GM12878 (cell line): ENCODE measurements around the gene ARHGEF17. TPM values are rescaled to one million over a fixed set of nuclear protein-coding genes. Genes with fewer than 3 reads are reported as not detected.

ENCODE experiments used
- BMI1 ChIP-seq: fragments of 450-650 bp; IDR thresholded peaks from 2 replicates; pipeline ENCODE4 v1.6.1; 2016; ENCODE audit warnings: mild to moderate bottlenecking, moderate library complexity, borderline replicate concordance
- CTCF ChIP-seq, 3 experiments: IDR thresholded peaks in 2 of 3; conservative IDR thresholded peaks in 1 of 3; 2 replicates each; pipeline ENCODE4 v1.5.1; 2011; ENCODE audit warnings: low read depth in 3 of 3, low read length in 3 of 3, mild to moderate bottlenecking in 3 of 3, control low read depth in 2 of 3, moderate library complexity in 2 of 3, inconsistent platforms in 1 of 3, mixed read lengths in 1 of 3; ENCODE audit not compliant: control insufficient read depth in 2 of 3, insufficient read depth in 1 of 3; ENCODE audit errors: extremely low read depth in 1 of 3
- EGR1 ChIP-seq, 2 experiments: IDR thresholded peaks; 1 replicate in 1 of 2; 2 replicates in 1 of 2; pipeline ENCODE4 v1.6.1; 2011 to 2012; ENCODE audit warnings: low read depth in 2 of 2, low read length in 2 of 2, borderline replicate concordance in 1 of 2, mild to moderate bottlenecking in 1 of 2, moderate library complexity in 1 of 2
- IRF3 ChIP-seq: fragments of 450-650 bp; IDR thresholded peaks from 2 replicates; pipeline ENCODE4 v1.6.1; 2014; ENCODE audit warnings: mild to moderate bottlenecking
- MEF2B ChIP-seq: fragments of 450-650 bp; IDR thresholded peaks from 2 replicates; pipeline ENCODE4 v1.6.1; 2018; ENCODE audit warnings: mild to moderate bottlenecking, moderate library complexity; ENCODE audit not compliant: partially characterized antibody, poor library complexity, severe bottlenecking
- MTA3 ChIP-seq: IDR thresholded peaks from 2 replicates; pipeline ENCODE4 v1.6.1; 2012; ENCODE audit warnings: low read length, inconsistent platforms, borderline replicate concordance
- RAD21 ChIP-seq: IDR thresholded peaks from 2 replicates; pipeline ENCODE4 v1.6.1; 2011; ENCODE audit warnings: mild to moderate bottlenecking, low read depth, low read length, moderate library complexity; ENCODE audit not compliant: insufficient read depth
- SMAD1 ChIP-seq: fragments of 450-650 bp; IDR thresholded peaks from 2 replicates; pipeline ENCODE4 v1.6.1; 2018; ENCODE audit warnings: mild to moderate bottlenecking, low read depth; ENCODE audit not compliant: partially characterized antibody
- SMARCA5 ChIP-seq: fragments of 450-650 bp; IDR thresholded peaks from 2 replicates; pipeline ENCODE4 v1.6.1; 2017; ENCODE audit warnings: mild to moderate bottlenecking
- SMC3 ChIP-seq: IDR thresholded peaks from 2 replicates; pipeline ENCODE4 v1.6.1; 2011; ENCODE audit warnings: low read length, improper control_type of control experiment, borderline replicate concordance
- SREBF1 ChIP-seq: IDR thresholded peaks from 2 replicates; pipeline ENCODE4 v1.6.1; 2012; ENCODE audit warnings: mild to moderate bottlenecking, low read length
- YY1 ChIP-seq: IDR thresholded peaks from 2 replicates; pipeline ENCODE4 v1.6.1; 2011; ENCODE audit warnings: low read depth, mild to moderate bottlenecking, low read length
- ZBED1 ChIP-seq: IDR thresholded peaks from 2 replicates; pipeline ENCODE4 v1.6.1; 2016; ENCODE audit warnings: borderline replicate concordance
- ZNF274 ChIP-seq: IDR thresholded peaks from one replicate; pipeline ENCODE4 v1.8.0; 2011; ENCODE audit not compliant: insufficient read length, insufficient read depth
- ZNF384 ChIP-seq: IDR thresholded peaks from 2 replicates; pipeline ENCODE4 v1.6.1; 2012; ENCODE audit warnings: low read depth, mild to moderate bottlenecking, low read length, improper control_type of control experiment, borderline replicate concordance
- polyA plus RNA-seq, 11 experiments: library from polyadenylated mRNA; depleted of rRNA in 4 of 11; unstranded in 6 of 11; stranded (reverse) in 5 of 11; fragments of >200 nt; fragmentation: Nextera tagmentation in 4 of 11; fragmentation: Illumina TruSeq in 1 of 11; extraction: Ambion mirVana in 4 of 11; extraction: Trizol in 1 of 11; gene quantifications; 1 replicate in 1 of 11; 2 replicates in 10 of 11; pipeline versions ENCODE4 v1.2.1 to v1.2.3, GENCODE V29; 2011 to 2016; ENCODE audit warnings: inconsistent platforms in 2 of 11, missing spikeins in 2 of 11, low read depth in 1 of 11
- total RNA-seq, 4 experiments: library from RNA; depleted of rRNA in 3 of 4; stranded (reverse); fragments of >200 nt in 3 of 4; fragmentation: Illumina TruSeq in 1 of 4; extraction: Trizol in 1 of 4; gene quantifications; 2 replicates each; pipeline versions ENCODE4 v1.2.1 to v1.2.3, GENCODE V29; 2013 to 2021
- TF ChIP-seq, protein P1 (sequence below): fragments of 450-650 bp; formaldehyde crosslinking; IDR thresholded peaks from 2 replicates; pipeline ENCODE4 v1.4.0; 2022; ENCODE audit warnings: mild to moderate bottlenecking, moderate library complexity
- TF ChIP-seq, protein P2 (sequence below): fragments of 150-350 bp; IDR thresholded peaks from 2 replicates; pipeline ENCODE4 v1.6.1; 2016; ENCODE audit warnings: low read depth, low read length
- TF ChIP-seq, protein P3 (sequence below): fragments of 450-650 bp; IDR thresholded peaks from 2 replicates; pipeline ENCODE4 v1.6.1; 2017; ENCODE audit warnings: borderline replicate concordance

ARHGEF17 gene
- total and polyA plus RNA-seq, 10 of the 15 experiments (the other 5 are each of a cell fraction or from before 2014, with no cell fraction given), result 0.15 to 11.0 (median 1.7) TPM

- TF ChIP-seq BMI1 (no peak), CTCF (IDR thresholded peaks at IDR 0.05 in 2 of 3, conservative IDR thresholded peaks at IDR 0.05 in 1 of 3; ENCODE audit: control insufficient read depth in 2 of 3, extremely low read depth in 1 of 3, insufficient read depth in 1 of 3, low read depth in 3 of 3, low read length in 3 of 3) (peak; percentile 94 to 99 (median 97)), MTA3 (no peak), ZNF384 (peak; percentile 84), MEF2B (no peak), SMAD1 (no peak), RAD21 (peak; percentile 96), YY1 (peak; percentile 64), SREBF1 (no peak), SMARCA5 (0 out of 2 replicates have a peak, but pooled peaks have one; percentile 30), IRF3 (no peak), SMC3 (peak; percentile 94), ZBED1 (no peak), EGR1 (IDR thresholded peaks at IDR 0.05; ENCODE audit: borderline replicate concordance in 1 of 2, low read depth in 2 of 2, low read length in 2 of 2) (no peak), ZNF274 (no peak)
- TF ChIP-seq, protein P1, sequence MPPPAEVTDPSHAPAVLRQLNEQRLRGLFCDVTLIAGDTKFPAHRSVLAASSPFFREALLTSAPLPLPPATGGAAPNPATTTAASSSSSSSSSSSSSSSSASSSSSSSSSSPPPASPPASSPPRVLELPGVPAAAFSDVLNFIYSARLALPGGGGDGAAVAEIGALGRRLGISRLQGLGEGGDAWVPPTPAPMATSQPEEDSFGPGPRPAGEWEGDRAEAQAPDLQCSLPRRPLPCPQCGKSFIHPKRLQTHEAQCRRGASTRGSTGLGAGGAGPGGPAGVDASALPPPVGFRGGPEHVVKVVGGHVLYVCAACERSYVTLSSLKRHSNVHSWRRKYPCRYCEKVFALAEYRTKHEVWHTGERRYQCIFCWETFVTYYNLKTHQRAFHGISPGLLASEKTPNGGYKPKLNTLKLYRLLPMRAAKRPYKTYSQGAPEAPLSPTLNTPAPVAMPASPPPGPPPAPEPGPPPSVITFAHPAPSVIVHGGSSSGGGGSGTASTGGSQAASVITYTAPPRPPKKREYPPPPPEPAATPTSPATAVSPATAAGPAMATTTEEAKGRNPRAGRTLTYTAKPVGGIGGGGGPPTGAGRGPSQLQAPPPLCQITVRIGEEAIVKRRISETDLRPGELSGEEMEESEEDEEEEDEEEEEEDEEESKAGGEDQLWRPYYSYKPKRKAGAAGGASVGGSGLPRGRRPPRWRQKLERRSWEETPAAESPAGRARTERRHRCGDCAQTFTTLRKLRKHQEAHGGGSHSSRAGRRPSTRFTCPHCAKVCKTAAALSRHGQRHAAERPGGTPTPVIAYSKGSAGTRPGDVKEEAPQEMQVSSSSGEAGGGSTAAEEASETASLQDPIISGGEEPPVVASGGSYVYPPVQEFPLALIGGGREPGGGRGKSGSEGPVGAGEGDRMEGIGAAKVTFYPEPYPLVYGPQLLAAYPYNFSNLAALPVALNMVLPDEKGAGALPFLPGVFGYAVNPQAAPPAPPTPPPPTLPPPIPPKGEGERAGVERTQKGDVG (CRISPR knock-in tag), result no peak
- TF ChIP-seq, protein P2, sequence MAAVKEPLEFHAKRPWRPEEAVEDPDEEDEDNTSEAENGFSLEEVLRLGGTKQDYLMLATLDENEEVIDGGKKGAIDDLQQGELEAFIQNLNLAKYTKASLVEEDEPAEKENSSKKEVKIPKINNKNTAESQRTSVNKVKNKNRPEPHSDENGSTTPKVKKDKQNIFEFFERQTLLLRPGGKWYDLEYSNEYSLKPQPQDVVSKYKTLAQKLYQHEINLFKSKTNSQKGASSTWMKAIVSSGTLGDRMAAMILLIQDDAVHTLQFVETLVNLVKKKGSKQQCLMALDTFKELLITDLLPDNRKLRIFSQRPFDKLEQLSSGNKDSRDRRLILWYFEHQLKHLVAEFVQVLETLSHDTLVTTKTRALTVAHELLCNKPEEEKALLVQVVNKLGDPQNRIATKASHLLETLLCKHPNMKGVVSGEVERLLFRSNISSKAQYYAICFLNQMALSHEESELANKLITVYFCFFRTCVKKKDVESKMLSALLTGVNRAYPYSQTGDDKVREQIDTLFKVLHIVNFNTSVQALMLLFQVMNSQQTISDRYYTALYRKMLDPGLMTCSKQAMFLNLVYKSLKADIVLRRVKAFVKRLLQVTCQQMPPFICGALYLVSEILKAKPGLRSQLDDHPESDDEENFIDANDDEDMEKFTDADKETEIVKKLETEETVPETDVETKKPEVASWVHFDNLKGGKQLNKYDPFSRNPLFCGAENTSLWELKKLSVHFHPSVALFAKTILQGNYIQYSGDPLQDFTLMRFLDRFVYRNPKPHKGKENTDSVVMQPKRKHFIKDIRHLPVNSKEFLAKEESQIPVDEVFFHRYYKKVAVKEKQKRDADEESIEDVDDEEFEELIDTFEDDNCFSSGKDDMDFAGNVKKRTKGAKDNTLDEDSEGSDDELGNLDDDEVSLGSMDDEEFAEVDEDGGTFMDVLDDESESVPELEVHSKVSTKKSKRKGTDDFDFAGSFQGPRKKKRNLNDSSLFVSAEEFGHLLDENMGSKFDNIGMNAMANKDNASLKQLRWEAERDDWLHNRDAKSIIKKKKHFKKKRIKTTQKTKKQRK, result no peak
- TF ChIP-seq, protein P3, sequence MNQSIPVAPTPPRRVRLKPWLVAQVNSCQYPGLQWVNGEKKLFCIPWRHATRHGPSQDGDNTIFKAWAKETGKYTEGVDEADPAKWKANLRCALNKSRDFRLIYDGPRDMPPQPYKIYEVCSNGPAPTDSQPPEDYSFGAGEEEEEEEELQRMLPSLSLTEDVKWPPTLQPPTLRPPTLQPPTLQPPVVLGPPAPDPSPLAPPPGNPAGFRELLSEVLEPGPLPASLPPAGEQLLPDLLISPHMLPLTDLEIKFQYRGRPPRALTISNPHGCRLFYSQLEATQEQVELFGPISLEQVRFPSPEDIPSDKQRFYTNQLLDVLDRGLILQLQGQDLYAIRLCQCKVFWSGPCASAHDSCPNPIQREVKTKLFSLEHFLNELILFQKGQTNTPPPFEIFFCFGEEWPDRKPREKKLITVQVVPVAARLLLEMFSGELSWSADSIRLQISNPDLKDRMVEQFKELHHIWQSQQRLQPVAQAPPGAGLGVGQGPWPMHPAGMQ, result no peak
Observed at GRCh38 chr11:73350908-73351636, 43.0 kb downstream of the ARHGEF17 start (continued).
